Measurements from ENCODE around the gene ERLEC1.
"Not testable (repeated sequence)": the region's sequence is repeated elsewhere in the genome, so short reads cannot be mapped to it uniquely, and the experiment has no call there.

Gene ERLEC1, protein sequence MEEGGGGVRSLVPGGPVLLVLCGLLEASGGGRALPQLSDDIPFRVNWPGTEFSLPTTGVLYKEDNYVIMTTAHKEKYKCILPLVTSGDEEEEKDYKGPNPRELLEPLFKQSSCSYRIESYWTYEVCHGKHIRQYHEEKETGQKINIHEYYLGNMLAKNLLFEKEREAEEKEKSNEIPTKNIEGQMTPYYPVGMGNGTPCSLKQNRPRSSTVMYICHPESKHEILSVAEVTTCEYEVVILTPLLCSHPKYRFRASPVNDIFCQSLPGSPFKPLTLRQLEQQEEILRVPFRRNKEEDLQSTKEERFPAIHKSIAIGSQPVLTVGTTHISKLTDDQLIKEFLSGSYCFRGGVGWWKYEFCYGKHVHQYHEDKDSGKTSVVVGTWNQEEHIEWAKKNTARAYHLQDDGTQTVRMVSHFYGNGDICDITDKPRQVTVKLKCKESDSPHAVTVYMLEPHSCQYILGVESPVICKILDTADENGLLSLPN
- total RNA-seq = 37.4 to 62.1 (median 43.3) reads per million in 3 experiments

DNA sequence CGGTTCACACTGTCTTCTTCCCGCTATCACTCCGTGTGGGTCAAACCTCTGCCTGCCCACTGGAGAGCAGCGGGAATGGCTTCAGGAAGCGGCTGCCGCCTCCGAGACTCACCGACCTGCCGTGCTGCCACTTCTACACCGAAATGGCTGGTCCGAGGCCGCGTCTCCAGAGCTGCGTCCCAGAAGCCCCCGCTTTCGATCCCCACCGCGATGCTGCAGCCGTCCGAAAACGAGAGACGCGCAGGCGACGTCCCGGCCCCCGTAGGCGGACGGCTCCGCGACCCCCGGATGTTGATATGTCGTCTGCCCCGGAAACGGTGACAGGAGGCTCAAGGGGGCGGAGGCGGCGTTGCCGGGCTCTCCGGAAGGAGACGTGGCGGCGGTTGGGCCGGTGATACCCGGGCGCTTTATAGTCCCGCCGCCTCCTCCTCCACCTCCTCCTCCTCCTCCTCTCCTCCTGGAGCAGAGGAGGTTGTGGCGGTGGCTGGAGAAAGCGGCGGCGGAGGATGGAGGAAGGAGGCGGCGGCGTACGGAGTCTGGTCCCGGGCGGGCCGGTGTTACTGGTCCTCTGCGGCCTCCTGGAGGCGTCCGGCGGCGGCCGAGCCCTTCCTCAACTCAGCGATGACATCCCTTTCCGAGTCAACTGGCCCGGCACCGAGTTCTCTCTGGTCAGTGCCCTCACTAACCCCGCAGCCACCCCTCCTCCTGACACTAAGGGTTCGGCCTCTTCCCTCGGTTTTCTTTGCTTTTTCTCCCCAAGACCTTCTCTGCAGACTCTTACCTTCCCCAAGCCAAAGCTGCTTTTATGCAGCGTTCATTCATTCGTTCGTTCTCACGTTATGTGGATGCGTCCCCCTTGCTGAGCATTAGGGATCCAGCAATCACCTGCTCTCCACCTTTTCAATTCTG is at the start of gene ERLEC1, which contains the start of gene ASB3:
Gene ERLEC1, plus strand, starts transcription at position 340 of the 909 bp plus-strand sequence. Its CDS starts 167 bp downstream, at position 507.
Gene ASB3, minus strand, starts transcription at position 249 of the 909 bp plus-strand sequence. CDS start 21,381 bp downstream, outside the sequence.
- DNase-seq = peak; percentile 87

DNA sequence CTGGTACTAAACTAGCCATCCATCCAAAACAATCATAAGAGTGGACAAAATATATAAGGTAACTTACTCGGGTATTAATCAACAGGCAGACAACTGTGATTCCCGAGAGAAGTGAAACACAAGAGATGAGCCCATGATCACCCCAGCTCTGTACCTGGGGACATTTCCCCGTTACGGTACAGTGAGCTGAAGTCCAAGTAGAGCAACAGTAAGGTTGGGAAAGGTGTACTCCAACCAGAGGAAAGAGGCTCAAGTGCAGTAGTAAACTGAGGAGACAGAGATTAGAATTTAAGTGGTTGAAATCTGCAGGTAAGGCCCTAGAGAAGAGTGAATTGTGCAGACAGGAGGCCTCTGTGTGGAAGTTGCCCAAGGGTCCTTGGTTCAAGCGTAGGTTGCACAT is 49.8 kb upstream of the ERLEC1 start:
- DNase-seq = no peak

DNA sequence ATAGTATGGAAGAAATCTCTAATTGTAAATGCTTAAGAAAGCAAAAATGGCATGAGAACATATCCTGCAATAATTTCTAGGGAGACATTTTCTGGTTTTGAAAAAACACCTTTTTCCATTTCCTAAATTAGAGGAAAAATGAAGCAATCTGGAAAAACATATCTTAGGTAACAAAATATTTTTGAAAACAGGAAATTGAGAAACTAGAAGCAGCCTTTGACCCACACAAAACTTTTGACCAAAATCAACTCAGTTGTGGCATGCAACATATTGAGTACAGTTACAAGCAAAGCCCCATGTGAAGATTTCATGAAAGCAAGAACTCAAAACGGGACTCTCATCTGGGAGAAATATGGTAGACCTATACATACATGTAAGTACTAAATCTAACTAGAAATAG is 47.8 kb upstream of the ERLEC1 start:
- DNase-seq = no peak

DNA sequence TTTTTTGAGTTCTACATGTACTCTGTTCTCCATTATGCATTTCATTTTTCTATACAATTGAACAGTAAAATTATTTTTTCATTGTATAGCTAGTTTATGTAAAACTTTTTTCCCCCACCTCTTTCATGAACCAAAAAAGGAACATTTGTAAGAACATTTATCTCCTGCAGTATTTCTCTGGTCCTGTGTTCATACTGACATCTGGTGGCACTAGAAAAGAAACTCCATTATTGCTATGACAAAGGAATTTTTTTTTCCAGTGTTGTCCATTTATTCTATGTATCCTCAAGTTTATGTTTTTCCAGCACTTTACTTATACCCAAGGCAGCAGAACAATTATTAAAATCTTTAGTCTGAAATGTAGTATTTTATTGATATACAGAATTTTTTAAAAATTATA is 46.7 kb upstream of the ERLEC1 start:
- DNase-seq = no peak

DNA sequence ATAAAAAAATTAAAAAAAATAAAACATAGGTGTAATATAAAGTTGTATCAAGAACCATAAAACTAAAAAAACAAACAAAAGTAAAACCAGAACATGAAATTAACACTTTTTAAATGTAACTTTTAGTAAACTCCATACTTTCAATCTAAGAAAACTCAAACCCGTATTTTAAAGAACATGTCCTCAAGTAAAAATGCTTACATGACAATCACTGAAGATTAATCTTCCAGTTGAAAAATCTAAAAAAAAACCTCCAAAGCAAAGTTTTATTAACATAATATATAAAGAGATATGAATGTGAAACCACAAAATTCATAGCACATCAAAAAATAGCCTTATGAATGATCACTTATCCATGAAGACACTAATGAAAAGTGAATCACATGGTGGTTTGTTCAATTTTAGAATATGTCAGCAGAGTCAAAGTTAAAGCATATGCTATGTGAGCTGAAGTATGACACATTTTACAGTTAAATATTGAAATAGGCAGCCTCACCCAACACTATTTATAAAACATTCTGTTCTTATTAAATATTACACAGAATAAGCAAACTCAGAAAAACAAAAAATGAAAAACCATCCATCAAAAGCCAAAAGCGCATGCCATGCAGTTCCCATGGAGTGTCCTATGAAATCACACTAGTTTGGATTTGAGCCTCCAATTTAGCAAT is 42.3 kb upstream of the ERLEC1 start:
- DNase-seq = no peak

DNA sequence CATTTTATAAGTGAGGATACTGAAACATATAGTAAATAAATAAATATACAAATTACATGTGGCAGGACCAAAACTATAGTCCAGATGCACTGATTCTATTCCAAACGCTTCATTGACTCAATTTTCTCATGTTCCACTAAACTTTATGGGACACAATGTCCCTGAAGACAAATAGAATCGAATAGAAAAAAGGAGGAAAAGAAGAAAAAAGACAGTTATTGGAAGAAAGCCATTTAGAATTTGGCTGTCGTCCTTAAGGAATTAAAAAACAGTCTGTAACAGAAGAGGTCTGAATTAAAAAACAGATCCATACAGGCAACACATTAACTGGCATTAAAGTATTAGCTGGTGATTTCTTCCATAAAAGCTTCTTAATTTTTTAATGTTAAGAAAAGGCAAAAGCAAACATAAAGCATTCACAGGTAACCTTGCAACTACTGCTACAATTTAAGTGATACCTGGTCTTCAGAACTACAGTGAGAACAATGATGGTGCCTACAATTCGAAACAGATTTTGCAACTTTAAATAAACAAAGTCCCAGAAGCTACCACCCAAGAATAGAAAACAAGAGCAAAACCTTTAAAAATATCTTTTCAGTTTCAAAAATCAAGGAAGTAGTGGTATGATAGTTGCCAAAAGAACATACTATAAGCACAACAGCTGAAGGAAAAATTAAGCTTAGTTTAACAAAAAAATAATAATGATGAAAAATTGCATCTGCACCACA is 36.6 kb upstream of the ERLEC1 start:
- DNase-seq = no peak

DNA sequence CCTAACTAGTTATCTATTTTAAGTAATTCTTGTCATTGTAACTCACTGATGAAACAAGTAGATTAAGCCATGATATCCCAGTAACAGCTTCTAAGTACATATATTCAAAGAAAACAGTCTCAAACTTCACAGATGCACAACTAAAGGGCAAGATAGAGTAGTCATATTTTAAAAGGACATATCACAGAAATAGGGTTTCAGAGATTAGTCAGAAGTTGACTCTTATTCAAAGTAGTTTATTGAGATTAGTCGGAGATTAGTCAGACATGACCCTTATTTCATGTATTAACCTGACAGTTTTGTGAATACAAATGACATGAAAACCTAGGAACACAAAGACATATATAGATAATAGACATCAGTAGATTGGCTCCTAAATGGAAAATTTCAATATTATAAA is 35.1 kb upstream of the ERLEC1 start:
- no peak for DNase-seq

DNA sequence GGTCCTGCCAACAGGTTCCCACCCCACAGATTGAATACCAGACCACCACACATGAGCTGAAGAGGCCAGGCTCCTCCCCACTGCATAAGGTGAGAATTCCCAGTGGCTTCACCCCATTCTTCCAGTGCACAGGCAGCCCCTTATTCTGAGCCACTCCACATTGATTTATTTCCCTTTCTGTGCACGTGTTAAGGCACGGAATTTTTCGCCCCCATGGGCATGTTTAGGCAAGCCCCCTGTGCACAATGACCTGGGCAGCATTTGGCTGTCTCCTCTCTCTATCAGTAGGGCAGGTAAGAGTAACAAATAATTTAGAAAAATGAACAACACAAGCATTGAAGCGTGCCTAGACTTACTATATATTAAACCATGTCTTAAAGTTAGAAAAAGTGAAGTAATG is 34.5 kb upstream of the ERLEC1 start:
- no peak for DNase-seq

DNA sequence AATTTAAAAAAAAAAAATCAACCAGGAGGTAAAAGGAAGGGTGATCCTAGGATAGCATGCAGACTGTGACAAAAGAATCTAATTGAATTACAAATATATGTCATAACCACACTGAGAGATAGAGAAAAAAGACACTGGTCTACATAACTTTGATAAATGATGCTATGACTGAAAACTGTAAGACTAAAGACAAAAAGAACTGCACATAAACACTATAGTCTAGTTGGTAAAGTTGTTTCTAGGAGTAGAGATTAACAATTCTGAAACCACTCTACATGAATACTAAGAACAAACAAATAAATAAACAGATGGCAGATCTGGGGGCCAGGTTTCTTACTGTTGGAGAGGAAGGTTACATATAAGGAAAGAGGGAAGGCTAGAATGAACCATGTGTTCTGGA is 33.8 kb upstream of the ERLEC1 start:
- no peak for DNase-seq

DNA sequence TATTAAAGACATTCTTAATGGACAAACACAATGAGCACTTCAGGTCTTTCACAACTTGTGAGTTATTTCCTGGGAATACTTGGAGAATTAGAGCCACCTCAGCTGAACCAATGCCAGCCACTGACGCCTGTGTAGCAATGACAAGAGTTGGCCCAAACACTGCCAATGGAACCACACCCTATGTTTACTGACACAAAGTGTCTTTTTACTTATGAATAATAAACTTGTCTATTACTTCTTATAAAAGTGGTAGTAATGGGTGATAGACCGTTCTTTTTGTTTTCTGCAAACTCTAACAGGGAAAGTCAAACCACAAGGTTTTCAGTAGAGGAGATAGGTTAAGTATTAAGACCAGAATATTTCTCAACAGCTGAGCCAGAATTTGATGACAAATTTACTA is 31.7 kb upstream of the ERLEC1 start:
- DNase-seq = no peak

DNA sequence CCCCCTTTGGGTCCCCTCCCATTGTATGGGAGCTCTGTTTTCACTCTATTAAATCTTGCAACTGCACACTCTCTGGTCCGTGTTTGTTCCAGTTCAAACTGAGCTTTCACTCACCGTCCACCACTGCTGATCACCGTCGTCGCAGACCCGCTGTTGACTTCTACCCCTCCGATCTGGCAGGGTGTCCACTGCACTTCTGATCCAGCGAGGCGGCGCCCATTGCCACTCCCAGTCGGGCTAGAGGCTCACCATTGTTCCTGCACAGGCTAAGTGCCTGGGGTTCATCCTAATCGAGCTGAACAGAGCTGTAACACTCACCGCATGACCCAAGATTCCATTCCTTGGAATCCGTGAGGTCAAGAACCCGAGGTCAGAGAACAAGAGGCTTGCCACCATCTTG is 30.2 kb upstream of the ERLEC1 start:
- DNase-seq = no peak

DNA sequence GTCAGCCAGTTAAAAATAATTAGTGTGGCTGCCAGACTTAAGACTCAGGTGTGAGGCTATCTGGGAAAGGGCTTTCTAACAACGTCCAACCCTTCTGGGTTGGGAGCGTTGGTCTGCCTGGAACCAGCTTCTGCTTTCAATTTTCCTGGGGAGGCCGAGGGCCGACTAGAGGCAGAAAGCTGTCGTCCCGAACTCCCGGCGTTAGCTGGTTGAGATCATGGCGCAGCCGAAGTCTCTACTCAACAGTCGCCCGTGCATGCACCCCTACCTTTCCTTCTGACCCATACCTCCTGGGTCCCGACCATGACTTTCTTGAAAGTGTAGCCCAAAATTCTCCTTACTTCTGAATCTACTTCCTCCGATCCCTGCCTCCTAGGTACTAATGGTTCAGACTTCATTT is 29.6 kb upstream of the ERLEC1 start:
- DNase-seq = not testable (repeated sequence)

DNA sequence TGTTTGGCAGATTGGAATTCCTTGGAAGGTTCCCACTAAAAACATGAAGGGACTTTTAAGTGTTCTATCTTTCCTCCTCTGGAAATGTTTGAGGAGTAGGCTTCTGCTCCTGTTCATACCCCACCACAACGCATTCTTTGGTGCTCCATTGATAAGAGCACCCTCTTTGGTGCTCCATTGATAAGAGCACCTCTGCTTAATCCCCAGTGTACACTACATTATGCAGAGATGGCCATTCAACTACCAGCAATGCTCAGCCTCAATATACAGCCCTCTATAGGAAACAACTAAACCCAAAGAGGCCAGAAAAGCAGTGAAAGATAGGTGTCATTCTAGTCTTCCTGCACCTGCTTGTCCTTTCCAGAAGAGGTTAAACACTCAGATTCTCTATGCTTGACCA is 21.1 kb upstream of the ERLEC1 start:
- no peak for DNase-seq

DNA sequence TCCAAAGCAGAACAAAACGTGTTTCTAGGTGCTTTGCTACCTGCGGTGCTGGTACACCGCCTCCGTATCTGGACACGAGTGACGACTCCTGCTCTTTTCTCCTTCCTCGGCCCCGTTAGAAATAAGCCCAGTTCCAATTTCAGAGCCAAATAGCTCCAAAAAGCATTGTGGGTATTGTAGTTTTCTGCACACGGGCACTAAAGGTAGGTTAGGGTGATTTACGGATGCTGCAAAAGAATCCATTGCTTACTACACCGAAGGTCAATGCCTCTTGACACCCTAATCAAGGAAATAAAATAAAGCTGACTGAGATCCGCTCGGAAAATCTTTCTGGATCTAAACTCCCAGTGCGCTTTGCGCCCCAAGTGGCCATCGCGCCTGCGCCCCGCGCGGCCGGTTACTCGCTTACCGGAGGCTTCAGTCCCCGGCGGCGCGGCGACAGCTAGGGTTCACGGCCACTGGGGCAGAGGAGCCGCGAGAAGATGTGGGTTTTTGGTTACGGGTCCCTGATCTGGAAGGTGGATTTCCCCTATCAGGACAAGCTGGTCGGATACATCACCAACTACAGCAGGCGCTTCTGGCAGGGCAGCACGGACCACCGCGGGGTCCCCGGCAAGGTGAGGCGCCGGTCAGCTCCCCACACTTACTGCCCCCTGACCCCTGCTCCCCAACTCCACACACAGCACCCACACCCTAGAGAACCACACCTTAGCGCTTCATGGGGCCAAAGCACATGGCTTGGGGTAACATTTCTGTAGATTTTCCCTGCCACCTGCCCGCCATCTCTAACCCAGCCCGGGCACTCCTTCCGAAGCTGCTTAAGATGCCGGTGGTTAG is 19.2 kb upstream of the ERLEC1 start, which contains the start of gene CHAC2:
Gene CHAC2, plus strand, starts transcription at position 400 of the 837 bp plus-strand sequence. Its CDS starts 83 bp downstream, at position 483.
- peak; percentile 84 for DNase-seq

DNA sequence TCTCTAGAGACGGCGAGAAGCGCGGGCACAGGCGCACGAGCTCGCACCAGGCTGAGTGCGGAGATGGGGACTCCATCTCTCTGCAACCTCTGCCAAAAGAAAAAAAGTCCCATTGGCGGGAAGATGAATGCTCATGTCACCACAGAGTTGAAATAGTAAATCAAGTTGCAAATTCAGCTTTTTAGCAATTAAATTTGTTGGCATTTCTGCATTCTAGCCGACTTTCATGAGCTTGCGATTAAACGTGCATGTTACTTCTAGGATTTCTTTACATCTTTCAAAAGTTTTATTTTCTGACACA is 18.7 kb upstream of the ERLEC1 start:
- no peak for DNase-seq

DNA sequence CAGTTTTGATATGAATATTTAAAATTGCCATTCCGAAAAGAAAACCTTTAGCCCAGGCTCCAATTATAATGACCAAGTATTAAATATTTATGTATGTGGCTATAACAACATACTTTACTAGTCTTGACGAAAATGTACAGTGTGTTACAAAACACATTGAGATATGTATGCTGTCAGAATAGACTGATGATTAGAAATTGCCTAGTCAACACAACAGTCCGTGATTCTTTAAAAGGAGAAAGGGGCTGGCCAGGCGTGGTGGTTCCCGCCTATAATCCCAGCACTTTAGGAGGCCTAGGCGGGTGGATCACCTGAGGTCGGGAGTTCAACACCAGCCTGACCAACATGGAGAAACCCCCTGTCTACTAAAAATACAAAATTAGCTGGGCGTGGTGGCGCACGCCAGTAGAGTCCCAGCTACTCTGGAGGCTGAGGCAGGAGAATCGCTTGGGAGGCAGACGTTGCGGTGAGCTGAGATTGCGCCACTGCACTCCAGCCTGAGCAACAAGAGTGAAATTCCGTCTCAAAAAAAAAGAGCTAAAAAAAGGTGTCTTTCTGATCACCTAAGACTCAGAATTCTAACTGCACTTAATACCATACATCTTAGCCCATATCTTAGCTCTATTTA is 17.4 kb upstream of the ERLEC1 start:
- no peak for DNase-seq

DNA sequence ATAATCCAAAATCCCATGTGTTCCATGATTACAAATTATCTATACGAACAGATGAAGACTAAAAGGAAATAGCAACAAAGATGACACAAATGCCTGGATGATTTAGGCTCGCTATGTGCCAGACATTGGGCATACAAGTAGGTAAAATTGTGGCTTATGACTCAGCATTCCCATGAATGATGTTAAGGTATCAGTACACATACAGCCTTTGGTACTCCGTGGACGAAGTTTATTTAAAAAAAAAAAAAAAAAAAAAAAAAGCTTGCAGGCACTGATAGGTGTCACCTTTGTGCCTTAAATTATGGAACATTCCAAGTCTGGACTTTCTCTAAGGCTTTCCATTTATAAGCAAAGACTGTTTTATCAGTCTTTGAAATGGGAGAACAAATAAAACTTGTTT is 16.6 kb upstream of the ERLEC1 start:
- DNase-seq = no peak

DNA sequence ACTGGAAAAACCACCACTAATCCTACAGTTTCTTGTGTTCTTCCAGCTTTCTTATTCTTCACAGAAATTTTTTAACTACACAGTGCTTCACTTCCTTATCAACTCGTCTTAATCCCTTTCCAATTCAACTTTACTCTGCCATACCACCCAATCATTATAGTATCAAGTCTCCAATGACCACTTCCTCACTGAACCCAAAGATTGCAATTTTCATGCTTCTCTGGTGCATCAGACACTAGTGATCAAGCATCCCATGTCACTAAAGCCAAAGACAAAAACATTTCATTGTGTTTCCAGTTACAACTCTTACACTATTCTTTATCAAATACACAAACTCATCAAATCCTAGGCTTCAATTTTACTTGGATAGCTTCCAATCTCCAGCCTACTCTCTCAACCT is 9.7 kb upstream of the ERLEC1 start:
- no peak for DNase-seq

DNA sequence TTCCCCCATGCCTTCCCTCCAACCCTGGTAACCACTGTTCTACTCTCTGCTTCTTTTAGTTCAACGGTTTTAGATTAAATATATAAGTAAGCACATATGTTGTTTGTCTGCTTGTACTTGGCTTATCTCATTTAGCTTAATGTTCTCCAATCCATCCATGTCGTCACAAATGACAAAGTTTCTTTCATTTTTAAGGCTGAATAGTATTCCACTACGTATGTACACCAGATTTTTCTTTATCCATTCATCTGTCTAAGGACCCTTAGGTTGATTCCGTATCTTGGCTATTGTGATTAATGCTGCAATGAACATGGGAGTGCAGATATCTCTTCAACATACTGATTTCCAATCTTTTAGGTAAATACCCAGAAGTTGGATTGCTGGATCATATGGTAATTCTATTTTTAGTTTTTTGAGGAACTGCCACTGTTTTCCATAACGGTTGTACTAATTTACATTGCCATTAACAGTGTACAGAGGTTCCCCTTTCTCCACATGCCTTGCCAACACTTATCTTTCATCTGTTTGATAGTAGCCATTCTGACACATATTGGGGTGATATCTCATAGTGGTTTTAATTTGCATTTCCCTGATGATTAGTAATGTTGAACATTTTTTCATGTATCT is 8.2 kb upstream of the ERLEC1 start:
- DNase-seq = no peak

DNA sequence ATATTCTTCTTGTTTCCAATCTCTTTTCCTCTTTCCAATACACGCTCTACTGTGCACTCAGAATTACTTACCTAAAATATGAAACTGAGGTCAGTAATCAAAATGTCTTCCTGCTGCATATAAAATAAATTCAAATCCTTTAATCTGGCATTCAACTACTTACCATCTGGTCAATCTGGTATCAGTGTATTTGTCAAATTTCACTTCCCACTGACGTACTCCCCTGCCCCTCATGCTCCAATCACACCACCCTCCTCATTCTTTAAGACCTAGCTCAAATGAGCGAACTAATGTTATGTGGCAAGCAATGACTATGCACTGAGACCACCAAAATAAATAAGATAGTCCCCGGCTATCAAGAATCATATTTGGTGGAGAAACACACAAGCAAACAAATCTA is 6.8 kb upstream of the ERLEC1 start:
- DNase-seq = no peak

Measured in central memory CD4-positive, alpha-beta T cell (primary cell).